HG02884 (cell line): ENCODE results near the gene PCDH9.
"Not testable (repeated sequence)": the region's sequence is repeated elsewhere in the genome, so short reads cannot be mapped to it uniquely, and the experiment has no call there.

ENCODE experiments used
- ATAC-seq: cut with Tn5 transposase; IDR thresholded peaks from one replicate; pipeline ENCODE4 v1.9.1; 2021; ENCODE audit warnings: mild to moderate bottlenecking, moderate library complexity; ENCODE audit not compliant: unreplicated experiment

PCDH9 gene

GRCh38 chr13:66259426-66259825 lies 970.7 kb downstream of the PCDH9 start:
- not testable (repeated sequence) for ATAC-seq
